ENCODE measurements around the gene MEGF10. TPM values are rescaled to one million over a fixed set of nuclear protein-coding genes. Genes with fewer than 3 reads are reported as not detected.

Gene MEGF10
- polyA plus RNA-seq, 1 donor from 2014 or later = 0.05 TPM

DNA sequence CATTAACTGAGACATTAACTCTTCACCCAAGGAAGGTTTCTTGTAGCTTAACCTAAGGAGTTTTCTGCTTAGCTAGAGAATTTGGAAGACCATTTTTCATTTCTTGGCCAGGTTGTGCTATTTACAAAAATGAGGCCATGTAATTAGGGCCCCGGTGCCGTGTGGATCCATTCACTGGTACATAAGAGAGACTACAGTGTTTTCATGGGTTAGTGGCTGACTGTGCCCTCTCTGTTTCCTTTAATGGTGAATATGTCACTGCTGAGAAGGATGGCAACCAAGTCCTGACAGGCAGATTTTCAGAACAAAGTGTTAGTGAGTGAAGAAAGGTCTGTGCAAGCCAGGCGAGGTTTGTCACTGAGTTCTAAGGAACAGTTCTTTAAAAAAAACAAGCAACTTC is 15.4 kb downstream of the MEGF10 start:
- H3K4me2 ChIP-seq (ENCODE audit: low read length) = no peak overlapping the region
- H3K9ac ChIP-seq (ENCODE audit: low read length) = no peak overlapping the region
- no peak overlapping the region for H3K4me3 ChIP-seq (ENCODE audit: low read length)
- H3K9me3 ChIP-seq (ENCODE audit: low read length) = no peaks in the 10 kb centered on the region
- no peaks in the 10 kb centered on the region for H4K20me1 ChIP-seq (ENCODE audit: insufficient read depth)
- no peaks in the 10 kb centered on the region for H3K9me2 ChIP-seq (ENCODE audit: insufficient read depth, low read length)
- no peaks in the 10 kb centered on the region for H3K79me2 ChIP-seq (replicated peaks; ENCODE audit: insufficient read depth, low read length)
- no peak overlapping the region for H3K27ac ChIP-seq (ENCODE audit: low read length)
- H3K27me3 ChIP-seq (ENCODE audit: insufficient read depth, low read depth, low read length) = no peaks in the 10 kb centered on the region
- TF ChIP-seq POLR2AphosphoS5 (IDR thresholded peaks at IDR 0.05) (no peak), TAF1 (IDR thresholded peaks at IDR 0.05; ENCODE audit: low read depth) (no peak)
- TF ChIP-seq, protein P1, sequence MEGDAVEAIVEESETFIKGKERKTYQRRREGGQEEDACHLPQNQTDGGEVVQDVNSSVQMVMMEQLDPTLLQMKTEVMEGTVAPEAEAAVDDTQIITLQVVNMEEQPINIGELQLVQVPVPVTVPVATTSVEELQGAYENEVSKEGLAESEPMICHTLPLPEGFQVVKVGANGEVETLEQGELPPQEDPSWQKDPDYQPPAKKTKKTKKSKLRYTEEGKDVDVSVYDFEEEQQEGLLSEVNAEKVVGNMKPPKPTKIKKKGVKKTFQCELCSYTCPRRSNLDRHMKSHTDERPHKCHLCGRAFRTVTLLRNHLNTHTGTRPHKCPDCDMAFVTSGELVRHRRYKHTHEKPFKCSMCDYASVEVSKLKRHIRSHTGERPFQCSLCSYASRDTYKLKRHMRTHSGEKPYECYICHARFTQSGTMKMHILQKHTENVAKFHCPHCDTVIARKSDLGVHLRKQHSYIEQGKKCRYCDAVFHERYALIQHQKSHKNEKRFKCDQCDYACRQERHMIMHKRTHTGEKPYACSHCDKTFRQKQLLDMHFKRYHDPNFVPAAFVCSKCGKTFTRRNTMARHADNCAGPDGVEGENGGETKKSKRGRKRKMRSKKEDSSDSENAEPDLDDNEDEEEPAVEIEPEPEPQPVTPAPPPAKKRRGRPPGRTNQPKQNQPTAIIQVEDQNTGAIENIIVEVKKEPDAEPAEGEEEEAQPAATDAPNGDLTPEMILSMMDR (IDR thresholded peaks at IDR 0.05; ENCODE audit: poor library complexity, severe bottlenecking) = no peak
- H3K36me3 ChIP-seq (ENCODE audit: insufficient read depth, low read length) = no peaks in the 10 kb centered on the region
- H3F3A ChIP-seq (ENCODE audit: insufficient read depth, low read length, poor library complexity, severe bottlenecking) = no peaks in the 10 kb centered on the region
- H2AFZ ChIP-seq (ENCODE audit: low read depth, low read length) = no peak overlapping the region

GRCh38 chr5:127306647-127307046 is 16.1 kb downstream of the MEGF10 start:
- no peak overlapping the region for H3K4me2 ChIP-seq (ENCODE audit: low read length)
- H3K4me3 ChIP-seq (ENCODE audit: low read length) = no peak overlapping the region
- H3K9me2 ChIP-seq (ENCODE audit: insufficient read depth, low read length) = no peaks in the 10 kb centered on the region
- H3K27me3 ChIP-seq (ENCODE audit: insufficient read depth, low read depth, low read length) = no peaks in the 10 kb centered on the region
- no peak overlapping the region for H2AFZ ChIP-seq (ENCODE audit: low read depth, low read length)
- H3K36me3 ChIP-seq (ENCODE audit: insufficient read depth, low read length) = no peaks in the 10 kb centered on the region
- H3K27ac ChIP-seq (ENCODE audit: low read length) = no peak overlapping the region
- H4K20me1 ChIP-seq (ENCODE audit: insufficient read depth) = no peaks in the 10 kb centered on the region
- H3K79me2 ChIP-seq (replicated peaks; ENCODE audit: insufficient read depth, low read length) = no peaks in the 10 kb centered on the region
- no peaks in the 10 kb centered on the region for H3F3A ChIP-seq (ENCODE audit: insufficient read depth, low read length, poor library complexity, severe bottlenecking)
- H3K9ac ChIP-seq (ENCODE audit: low read length) = no peak overlapping the region
- H3K9me3 ChIP-seq (ENCODE audit: low read length) = no peaks in the 10 kb centered on the region
- no peak for TF ChIP-seq EP300 (conservative IDR thresholded peaks at IDR 0.05; ENCODE audit: poor library complexity, severe bottlenecking)
- no peak for TF ChIP-seq TAF1 (IDR thresholded peaks at IDR 0.05; ENCODE audit: low read depth)
- TF ChIP-seq SMC3 (conservative IDR thresholded peaks at IDR 0.05; ENCODE audit: poor library complexity) = no peak
- TF ChIP-seq POLR2AphosphoS5 (IDR thresholded peaks at IDR 0.05) = no peak
- TF ChIP-seq RAD21 (conservative IDR thresholded peaks at IDR 0.05) = no peak
- no peak for TF ChIP-seq MXI1 (conservative IDR thresholded peaks at IDR 0.05; ENCODE audit: poor library complexity, severe bottlenecking)
- TF ChIP-seq, protein P1 (IDR thresholded peaks at IDR 0.05; ENCODE audit: poor library complexity, severe bottlenecking) = no peak
- no peak for TF ChIP-seq EZH2 (IDR thresholded peaks at IDR 0.05; ENCODE audit: borderline replicate concordance, insufficient read depth, low read length, poor library complexity, severe bottlenecking)
- TF ChIP-seq REST (IDR thresholded peaks at IDR 0.05; ENCODE audit: borderline replicate concordance) = no peak

Measured in neural cell (in vitro differentiated cells).